Transverse colon (tissue), 4 donors: Measurements from ENCODE around the gene IGSF22. TPM values are rescaled to one million over a fixed set of nuclear protein-coding genes. Genes with fewer than 3 reads are reported as not detected.

Experiments used
- DNase-seq: peaks from one replicate; pipeline ENCODE4 v3.0.0-alpha.2; 2019
- H3K27ac ChIP-seq, 4 donors: fragments of 200-600 bp; sonication (generic); 2 replicates each; pipeline ENCODE4 v1.5.1; 2016 to 2018; ENCODE audit warnings: inconsistent platforms in 4 of 4
- H3K27me3 ChIP-seq: fragments of 200-600 bp; sonication (generic); 2 replicates; pipeline ENCODE4 v1.5.1; 2017; ENCODE audit warnings: inconsistent platforms
- H3K36me3 ChIP-seq, 4 donors: fragments of 200-600 bp; sonication (generic); 2 replicates each; pipeline ENCODE4 v1.5.1; 2017 to 2019; ENCODE audit warnings: inconsistent platforms in 4 of 4
- H3K4me1 ChIP-seq, 4 donors: fragments of 200-600 bp; sonication (generic); 2 replicates each; pipeline ENCODE4 v1.5.1; 2017 to 2020; ENCODE audit warnings: inconsistent platforms in 4 of 4
- H3K4me3 ChIP-seq, 4 donors: fragments of 200-600 bp; sonication (generic); 1 replicate in 1 of 4; 2 replicates in 3 of 4; pipeline versions ENCODE4 v1.5.1 to v1.6.1; 2017 to 2019; ENCODE audit warnings: inconsistent platforms in 4 of 4
- H3K9me3 ChIP-seq, 2 donors: fragments of 200-600 bp; sonication (generic); 2 replicates each; pipeline ENCODE4 v1.5.1; 2017 to 2019; ENCODE audit warnings: inconsistent platforms in 2 of 2
- CTCF ChIP-seq, 5 experiments: fragments of 200-600 bp in 3 of 5; fragments of 450-650 bp in 2 of 5; sonication (generic) in 3 of 5; IDR thresholded peaks; 1 replicate in 2 of 5; 2 replicates in 3 of 5; pipeline ENCODE4 v1.5.1; 2016 to 2017; ENCODE audit warnings: antibody characterized with exemption in 5 of 5, inconsistent platforms in 3 of 5, mild to moderate bottlenecking in 2 of 5, moderate library complexity in 1 of 5
- EP300 ChIP-seq: sonication (generic); formaldehyde crosslinking; IDR thresholded peaks from one replicate; pipeline ENCODE4 v1.6.1; 2017; ENCODE audit warnings: antibody characterized with exemption, low read depth
- POLR2A ChIP-seq: fragments of 450-650 bp; IDR thresholded peaks from one replicate; pipeline ENCODE4 v1.6.1; 2016; ENCODE audit warnings: antibody characterized with exemption, mild to moderate bottlenecking, moderate library complexity
- POLR2AphosphoS5 ChIP-seq, 3 donors: sonication (generic); formaldehyde crosslinking; IDR thresholded peaks; one replicate each; pipeline ENCODE4 v1.6.1; 2016; ENCODE audit warnings: antibody characterized with exemption in 3 of 3
- WGBS, 2 donors: methylation state at CpG; one replicate each; pipeline ENCODE4 v1.1.5; 2018; ENCODE audit warnings: low coverage in 1 of 2; 5-methylcytosine and 5-hydroxymethylcytosine counted together
- in situ Hi-C, 4 donors: fragments of 200-750 bp; cut with MboI; loops; one replicate each; pipeline versions ENCODE4 v1.15.0 to v1.15.1; 2017; ENCODE audit warnings: low sequenced_read_pairs in 3 of 4, low pct_ligation_motif_present in 1 of 4, low pct_unique_long_range_greater_than_20kb in 1 of 4
- intact Hi-C: fragments of 100-400 bp; cut with DNase I; formaldehyde crosslinking; loops from one replicate; pipeline ENCODE4 v1.15.1; 2023; ENCODE audit warnings: low total_unique reads
- total RNA-seq, 4 donors: library from RNA; depleted of rRNA; stranded (reverse); fragments of >200 nt; gene quantifications; one replicate each; pipeline ENCODE4 v1.1.0, GENCODE V29; 2016

IGSF22 gene
- total RNA-seq, 4 donors from 2014 or later: 0.16 TPM; not detected in 3

GRCh38 chr11:18754308-18754707 lies 28.3 kb upstream of the IGSF22 start:
- no peak for DNase-seq
- Histone ChIP-seq H3K9me3 (no peaks in the 10 kb centered on the region), H3K27ac (no peak overlapping the region), H3K36me3 (no peaks in the 10 kb centered on the region), H3K4me3 (no peak overlapping the region), H3K27me3 (no peaks in the 10 kb centered on the region), H3K4me1 (no peaks in the 10 kb centered on the region)
- TF ChIP-seq EP300: no peak
- no peak for TF ChIP-seq POLR2AphosphoS5 (IDR thresholded peaks at IDR 0.05)
- TF ChIP-seq POLR2A: no peak
- no peak for TF ChIP-seq CTCF (IDR thresholded peaks at IDR 0.05)
- 0 to 36% methylated on average over 1 to 5 of the region's 5 CpGs for WGBS, 2 donors
- intact Hi-C loops: no loop called here
- in situ Hi-C loops: no loop called here

- TF ChIP-seq EP300: no peak
- no peak for TF ChIP-seq POLR2A
- TF ChIP-seq CTCF (IDR thresholded peaks at IDR 0.05): no peak
- TF ChIP-seq POLR2AphosphoS5 (IDR thresholded peaks at IDR 0.05): no peak
- no peaks in the 10 kb centered on the region for H3K27me3 ChIP-seq
- intact Hi-C loops (no loop called here), in situ Hi-C loops (no loop called here)
- H3K4me1 ChIP-seq: no peaks in the 10 kb centered on the region
- no peaks in the 10 kb centered on the region for H3K9me3 ChIP-seq
- 17 to 35% methylated on average over 2 to 3 of the region's 3 CpGs for WGBS, 2 donors
- H3K4me3 ChIP-seq: no peak overlapping the region
- no peak for DNase-seq
- no peak overlapping the region for H3K27ac ChIP-seq
- no peaks in the 10 kb centered on the region for H3K36me3 ChIP-seq
These were observed 26.5 kb upstream of the IGSF22 start for GRCh38 chr11:18752502-18752901.

GRCh38 chr11:18750944-18751343 lies 25.0 kb upstream of the IGSF22 start:
- H3K4me3 ChIP-seq: no peak overlapping the region
- in situ Hi-C loops: no loop called here
- WGBS, 2 donors: 66% methylated on average over 3 of the region's 3 CpGs; no CpG with 5 or more reads in 1 of the 2 donors
- H3K4me1 ChIP-seq: no peaks in the 10 kb centered on the region
- TF ChIP-seq EP300: no peak
- TF ChIP-seq CTCF (IDR thresholded peaks at IDR 0.05): no peak
- TF ChIP-seq POLR2AphosphoS5 (IDR thresholded peaks at IDR 0.05): no peak
- no peak for TF ChIP-seq POLR2A
- intact Hi-C loops: no loop called here
- H3K9me3 ChIP-seq: no peaks in the 10 kb centered on the region
- H3K36me3 ChIP-seq: no peaks in the 10 kb centered on the region
- DNase-seq: no peak
- H3K27ac ChIP-seq: no peak overlapping the region
- no peaks in the 10 kb centered on the region for H3K27me3 ChIP-seq

- intact Hi-C loops (no loop called here), in situ Hi-C loops (loop anchor here in 2 of 4 donors (25.0 kb wide), 3 partner anchors 187 to 637 kb away; partner anchors contain the start of genes SAAL1 (in 2 of the 2) and TSG101 (in 1 of the 2))
- no peak overlapping the region for H3K4me3 ChIP-seq
- TF ChIP-seq EP300: no peak
- no peak for TF ChIP-seq POLR2A
- no peak for TF ChIP-seq POLR2AphosphoS5 (IDR thresholded peaks at IDR 0.05)
- no peak for TF ChIP-seq CTCF (IDR thresholded peaks at IDR 0.05)
- no peaks in the 10 kb centered on the region for H3K9me3 ChIP-seq
- no peak for DNase-seq
- 65% methylated on average over 12 of the region's 12 CpGs; no CpG with 5 or more reads in 1 of the 2 donors for WGBS, 2 donors
- H3K27ac ChIP-seq: no peak overlapping the region
- no peaks in the 10 kb centered on the region for H3K27me3 ChIP-seq
- no peaks in the 10 kb centered on the region for H3K4me1 ChIP-seq
- no peaks in the 10 kb centered on the region for H3K36me3 ChIP-seq
These were observed 23.8 kb upstream of the IGSF22 start for GRCh38 chr11:18749681-18750319.
